GM15510 (cell line): Measurements from ENCODE around the gene IL3RA.

Source experiments
- POLR2A ChIP-seq: IDR thresholded peaks from 3 replicates; pipeline ENCODE4 v1.6.1; 2011; ENCODE audit warnings: borderline replicate concordance; ENCODE audit not compliant: insufficient read length; ENCODE audit errors: extremely low read depth

IL3RA gene

GRCh38 chrX:1400742-1401471, 64.3 kb downstream of the IL3RA start:
- TF ChIP-seq POLR2A = no peak

GRCh38 chrX:1401611-1402430, 65.2 kb downstream of the IL3RA start:
- TF ChIP-seq POLR2A = peak; percentile 18

GRCh38 chrX:1403228-1403627, 66.6 kb downstream of the IL3RA start:
- TF ChIP-seq POLR2A = no peak

- TF ChIP-seq POLR2A = no peak
Observed at GRCh38 chrX:1407035-1407434, 70.5 kb downstream of the IL3RA start.

GRCh38 chrX:1411326-1411725, 74.7 kb downstream of the IL3RA start:
- no peak for TF ChIP-seq POLR2A

GRCh38 chrX:1412551-1413161, 76.1 kb downstream of the IL3RA start:
- TF ChIP-seq POLR2A = no peak

GRCh38 chrX:1416327-1416784, 79.8 kb downstream of the IL3RA start:
- TF ChIP-seq POLR2A = no peak

- no peak for TF ChIP-seq POLR2A
Observed at GRCh38 chrX:1416965-1417760, 80.6 kb downstream of the IL3RA start.

- TF ChIP-seq POLR2A = peak; percentile 21
Observed at GRCh38 chrX:1417921-1418771, 81.6 kb downstream of the IL3RA start.

GRCh38 chrX:1418901-1419544, 82.4 kb downstream of the IL3RA start:
- no peak for TF ChIP-seq POLR2A

GRCh38 chrX:1419545-1420355, 83.2 kb downstream of the IL3RA start:
- TF ChIP-seq POLR2A = no peak

- no peak for TF ChIP-seq POLR2A
Observed at GRCh38 chrX:1420371-1420770, 83.8 kb downstream of the IL3RA start.
